ENCODE results near the gene GTF2A2.

DNA sequence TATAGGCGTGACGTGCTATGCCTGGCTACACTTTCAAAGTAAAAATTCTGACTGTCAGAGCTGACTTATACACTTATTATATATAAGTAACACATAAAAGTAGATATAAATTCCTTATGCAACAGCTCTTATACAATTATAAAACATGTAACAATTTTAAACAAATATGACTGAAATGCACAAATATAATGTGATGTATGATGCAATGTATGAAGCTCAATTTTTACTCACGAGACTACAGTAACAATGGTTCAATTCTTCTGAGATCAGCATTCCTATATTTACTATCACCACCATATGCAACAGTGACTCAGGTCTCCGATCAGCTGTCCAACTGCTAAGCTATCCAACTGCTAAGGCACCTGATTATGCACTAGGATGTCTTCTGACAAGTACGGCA lies 23.6 kb upstream of the GTF2A2 start:
- TF ChIP-seq, protein P1, sequence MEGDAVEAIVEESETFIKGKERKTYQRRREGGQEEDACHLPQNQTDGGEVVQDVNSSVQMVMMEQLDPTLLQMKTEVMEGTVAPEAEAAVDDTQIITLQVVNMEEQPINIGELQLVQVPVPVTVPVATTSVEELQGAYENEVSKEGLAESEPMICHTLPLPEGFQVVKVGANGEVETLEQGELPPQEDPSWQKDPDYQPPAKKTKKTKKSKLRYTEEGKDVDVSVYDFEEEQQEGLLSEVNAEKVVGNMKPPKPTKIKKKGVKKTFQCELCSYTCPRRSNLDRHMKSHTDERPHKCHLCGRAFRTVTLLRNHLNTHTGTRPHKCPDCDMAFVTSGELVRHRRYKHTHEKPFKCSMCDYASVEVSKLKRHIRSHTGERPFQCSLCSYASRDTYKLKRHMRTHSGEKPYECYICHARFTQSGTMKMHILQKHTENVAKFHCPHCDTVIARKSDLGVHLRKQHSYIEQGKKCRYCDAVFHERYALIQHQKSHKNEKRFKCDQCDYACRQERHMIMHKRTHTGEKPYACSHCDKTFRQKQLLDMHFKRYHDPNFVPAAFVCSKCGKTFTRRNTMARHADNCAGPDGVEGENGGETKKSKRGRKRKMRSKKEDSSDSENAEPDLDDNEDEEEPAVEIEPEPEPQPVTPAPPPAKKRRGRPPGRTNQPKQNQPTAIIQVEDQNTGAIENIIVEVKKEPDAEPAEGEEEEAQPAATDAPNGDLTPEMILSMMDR (IDR thresholded peaks at IDR 0.05) = no peak
- TF ChIP-seq POLR2A (IDR thresholded peaks at IDR 0.05) = no peak
